Nephron progenitor cell (in vitro differentiated cells): ENCODE measurements around the gene TPH2.

Experiments
- DNase-seq: peaks from one replicate; pipeline ENCODE4 v3.0.0; 2021
- H3K27ac Mint-ChIP-seq: 2 replicates; pipeline ENCODE4 v1.8.0; 2021; ENCODE audit warnings: mild to moderate bottlenecking, moderate library complexity, mixed read lengths
- H3K27me3 Mint-ChIP-seq: 2 replicates; pipeline ENCODE4 v1.8.0; 2021; ENCODE audit warnings: mild to moderate bottlenecking, low read depth, mixed read lengths; ENCODE audit not compliant: poor library complexity
- H3K36me3 Mint-ChIP-seq: 2 replicates; pipeline ENCODE4 v1.8.0; 2021; ENCODE audit warnings: low read depth, mixed read lengths
- H3K4me1 Mint-ChIP-seq: 2 replicates; pipeline ENCODE4 v1.8.0; 2021; ENCODE audit warnings: mixed read lengths
- H3K4me3 Mint-ChIP-seq: 2 replicates; pipeline ENCODE4 v1.8.0; 2021; ENCODE audit warnings: mild to moderate bottlenecking, moderate library complexity, mixed read lengths
- H3K9me3 Mint-ChIP-seq: 2 replicates; pipeline ENCODE4 v1.8.0; 2021; ENCODE audit warnings: mild to moderate bottlenecking, moderate library complexity, mixed read lengths
- TF ChIP-seq, protein P1 (sequence below): fragments of 200-600 bp; sonication (generic); IDR thresholded peaks from 2 replicates; pipeline ENCODE4 v1.5.0; 2021; ENCODE audit warnings: antibody characterized with exemption

Gene TPH2

DNA sequence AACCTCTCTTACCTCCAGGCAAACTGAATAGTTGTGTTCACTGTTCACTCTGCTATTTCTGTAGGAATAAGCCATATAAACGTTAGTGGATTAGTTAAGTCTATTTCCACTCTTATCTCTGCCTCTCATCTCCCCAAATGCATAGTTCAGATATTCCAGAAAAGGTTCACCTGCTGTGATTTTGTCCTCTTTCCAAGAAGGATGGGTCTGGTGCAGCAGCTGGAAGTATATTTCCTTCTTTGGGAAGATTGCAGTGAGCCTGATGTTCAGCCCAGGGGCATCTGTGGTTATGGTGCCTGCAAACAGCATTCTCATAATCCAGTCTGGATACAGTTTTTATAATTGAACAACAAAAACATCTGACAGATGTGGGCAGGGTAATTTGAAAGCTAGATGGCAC lies 97.7 kb downstream of the TPH2 start:
- no peaks in the 10 kb centered on the region for H3K36me3 Mint-ChIP-seq
- H3K4me3 Mint-ChIP-seq, result no peak overlapping the region
- no peak overlapping the region for H3K27ac Mint-ChIP-seq
- DNase-seq, result no peak
- H3K27me3 Mint-ChIP-seq, result peaks cover 14% of the 10 kb centered on the region
- TF ChIP-seq, protein P1, sequence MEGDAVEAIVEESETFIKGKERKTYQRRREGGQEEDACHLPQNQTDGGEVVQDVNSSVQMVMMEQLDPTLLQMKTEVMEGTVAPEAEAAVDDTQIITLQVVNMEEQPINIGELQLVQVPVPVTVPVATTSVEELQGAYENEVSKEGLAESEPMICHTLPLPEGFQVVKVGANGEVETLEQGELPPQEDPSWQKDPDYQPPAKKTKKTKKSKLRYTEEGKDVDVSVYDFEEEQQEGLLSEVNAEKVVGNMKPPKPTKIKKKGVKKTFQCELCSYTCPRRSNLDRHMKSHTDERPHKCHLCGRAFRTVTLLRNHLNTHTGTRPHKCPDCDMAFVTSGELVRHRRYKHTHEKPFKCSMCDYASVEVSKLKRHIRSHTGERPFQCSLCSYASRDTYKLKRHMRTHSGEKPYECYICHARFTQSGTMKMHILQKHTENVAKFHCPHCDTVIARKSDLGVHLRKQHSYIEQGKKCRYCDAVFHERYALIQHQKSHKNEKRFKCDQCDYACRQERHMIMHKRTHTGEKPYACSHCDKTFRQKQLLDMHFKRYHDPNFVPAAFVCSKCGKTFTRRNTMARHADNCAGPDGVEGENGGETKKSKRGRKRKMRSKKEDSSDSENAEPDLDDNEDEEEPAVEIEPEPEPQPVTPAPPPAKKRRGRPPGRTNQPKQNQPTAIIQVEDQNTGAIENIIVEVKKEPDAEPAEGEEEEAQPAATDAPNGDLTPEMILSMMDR, result no peak
- peaks cover 14% of the 10 kb centered on the region for H3K9me3 Mint-ChIP-seq
- peaks cover 5% of the 10 kb centered on the region for H3K4me1 Mint-ChIP-seq

DNA sequence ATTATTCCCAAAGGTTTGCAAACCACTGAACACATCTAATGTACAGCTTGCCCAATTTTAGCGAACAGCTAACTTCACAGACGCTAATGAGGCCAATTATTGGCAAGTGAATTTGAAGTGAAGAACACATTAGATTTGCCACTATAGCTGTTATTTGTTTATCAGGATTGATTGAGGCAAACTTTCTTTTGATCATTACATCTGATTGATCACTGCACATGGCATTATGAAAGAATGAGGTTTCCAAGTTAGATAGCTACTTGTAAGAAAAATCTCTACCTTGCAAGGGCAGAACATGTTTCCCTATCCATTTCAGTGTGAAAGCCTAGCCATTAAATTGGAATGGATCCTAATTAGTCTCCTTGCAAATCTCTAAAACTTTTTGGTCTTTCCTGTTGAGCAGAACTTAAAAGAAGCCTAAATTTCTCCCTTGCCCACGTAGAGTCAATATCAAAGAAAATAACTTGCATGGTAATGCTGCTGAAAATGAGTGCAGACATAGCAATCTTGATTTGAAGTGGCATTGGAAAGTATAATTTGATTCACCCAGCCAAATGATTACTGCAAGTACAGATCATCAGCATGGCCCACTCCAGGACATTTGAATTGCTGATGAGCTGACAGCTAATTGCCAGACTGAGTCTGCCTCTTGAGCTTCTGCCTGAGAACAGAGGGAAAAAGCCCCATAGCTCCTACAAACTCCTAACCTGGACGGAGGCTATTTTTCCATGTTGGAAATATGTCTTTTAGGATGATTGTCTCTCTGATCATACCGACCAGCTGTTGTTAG lies 98.6 kb downstream of the TPH2 start:
- peaks cover 11% of the 10 kb centered on the region for H3K27me3 Mint-ChIP-seq
- DNase-seq, result no peak
- H3K9me3 Mint-ChIP-seq, result peaks cover 14% of the 10 kb centered on the region
- no peak overlapping the region for H3K27ac Mint-ChIP-seq
- peaks cover 5% of the 10 kb centered on the region for H3K4me1 Mint-ChIP-seq
- no peak overlapping the region for H3K4me3 Mint-ChIP-seq
- TF ChIP-seq, protein P1, result no peak
- H3K36me3 Mint-ChIP-seq, result no peaks in the 10 kb centered on the region

DNA sequence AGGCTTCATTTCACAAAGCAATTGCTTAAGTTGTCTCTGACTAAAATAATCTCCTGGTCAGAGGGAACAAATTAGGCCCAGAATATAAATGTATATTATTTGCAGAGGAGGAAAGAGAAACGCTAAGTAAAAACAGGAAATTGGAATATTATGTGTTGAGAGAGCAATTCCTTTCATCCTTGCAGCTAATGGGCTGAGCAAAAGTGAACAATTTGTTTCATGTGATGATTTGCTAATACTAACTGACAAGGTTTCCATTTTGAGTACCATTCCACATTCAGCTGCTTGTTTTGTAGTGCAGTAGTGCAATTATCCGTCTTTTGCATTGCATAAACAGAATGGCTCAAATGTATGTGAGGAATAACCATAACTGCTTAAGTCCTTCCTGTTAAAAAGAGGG lies 103.2 kb downstream of the TPH2 start:
- Mint-ChIP-seq H3K4me3 (no peak overlapping the region), H3K27ac (no peak overlapping the region), H3K27me3 (peaks cover 14% of the 10 kb centered on the region), H3K4me1 (no peaks in the 10 kb centered on the region), H3K9me3 (peaks cover 14% of the 10 kb centered on the region), H3K36me3 (no peaks in the 10 kb centered on the region)
- no peak for DNase-seq
- TF ChIP-seq, protein P1, result no peak

DNA sequence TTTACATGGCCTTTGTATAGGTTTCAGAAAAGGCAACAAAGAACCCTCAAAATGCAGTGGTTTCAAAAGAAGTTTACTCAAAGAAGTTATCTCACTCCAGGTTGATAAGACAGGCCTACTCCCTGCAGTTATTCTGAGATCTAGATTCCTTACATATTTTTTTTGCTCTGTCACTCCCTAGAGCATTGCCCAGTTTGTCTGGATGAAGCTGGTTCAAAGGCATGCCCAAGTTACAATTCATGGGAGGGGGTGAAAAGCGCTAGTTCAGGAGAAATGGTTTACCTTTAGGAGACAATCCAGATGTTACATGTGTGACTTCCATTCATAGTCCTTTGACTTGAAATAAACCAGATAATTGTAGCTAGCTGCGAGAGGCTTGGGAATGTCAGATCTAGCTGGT lies 115.0 kb downstream of the TPH2 start:
- Mint-ChIP-seq H3K27ac (no peak overlapping the region), H3K9me3 (no peaks in the 10 kb centered on the region), H3K36me3 (no peaks in the 10 kb centered on the region), H3K27me3 (peaks cover 8% of the 10 kb centered on the region), H3K4me1 (peaks cover 5% of the 10 kb centered on the region), H3K4me3 (no peak overlapping the region)
- TF ChIP-seq, protein P1, result no peak
- DNase-seq, result no peak

DNA sequence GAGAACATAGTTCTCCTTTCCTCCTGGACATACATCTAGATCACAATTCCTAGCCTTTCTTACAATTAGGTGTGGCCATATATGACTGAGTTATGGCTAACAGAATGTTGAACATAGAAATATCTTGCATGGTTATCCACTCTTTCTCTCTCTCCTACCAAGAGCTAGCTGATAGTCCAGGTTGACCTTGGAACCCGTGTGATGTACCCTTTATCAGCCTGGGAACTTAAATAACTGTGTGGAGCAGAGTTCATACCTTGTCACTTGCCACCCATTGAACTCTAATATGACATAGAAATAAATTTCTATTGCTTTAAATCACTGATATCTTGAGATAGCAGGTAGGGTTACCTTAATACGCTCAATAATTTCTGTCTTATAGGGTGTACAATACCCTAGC lies 115.9 kb downstream of the TPH2 start:
- peaks cover 11% of the 10 kb centered on the region for H3K27me3 Mint-ChIP-seq
- TF ChIP-seq, protein P1, result no peak
- H3K4me1 Mint-ChIP-seq, result peaks cover 5% of the 10 kb centered on the region
- no peak overlapping the region for H3K27ac Mint-ChIP-seq
- no peaks in the 10 kb centered on the region for H3K36me3 Mint-ChIP-seq
- no peaks in the 10 kb centered on the region for H3K9me3 Mint-ChIP-seq
- no peak overlapping the region for H3K4me3 Mint-ChIP-seq
- DNase-seq, result no peak

DNA sequence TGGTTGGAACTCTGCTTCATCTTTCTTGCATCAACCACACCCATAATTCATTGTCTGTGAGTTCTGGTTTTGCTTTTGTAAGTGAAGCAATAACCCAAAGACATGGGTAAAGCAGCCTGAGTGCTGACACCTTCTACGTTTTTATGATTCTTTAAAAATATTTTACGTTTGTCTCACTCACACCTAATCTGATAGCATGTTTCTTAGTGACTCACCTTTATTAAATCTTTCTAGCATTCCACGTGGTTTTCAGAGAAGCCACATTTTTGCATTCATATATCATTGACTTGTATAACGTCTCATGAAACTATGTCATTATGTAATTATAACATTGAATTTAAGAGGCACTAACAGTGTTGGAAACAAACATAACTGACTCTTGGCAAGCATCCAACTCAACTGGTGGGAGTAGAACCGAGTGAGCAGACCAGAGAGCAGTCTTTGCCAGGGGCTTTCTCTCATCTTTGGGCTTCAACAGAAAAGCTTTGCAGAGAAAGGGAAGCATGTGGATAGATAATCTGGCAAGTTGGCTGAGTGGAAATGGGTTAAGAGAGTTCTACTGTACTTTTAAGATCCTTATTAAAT lies 118.8 kb downstream of the TPH2 start:
- Mint-ChIP-seq H3K4me1 (no peaks in the 10 kb centered on the region), H3K36me3 (no peaks in the 10 kb centered on the region), H3K27ac (no peak overlapping the region), H3K27me3 (peaks cover 12% of the 10 kb centered on the region), H3K4me3 (no peak overlapping the region), H3K9me3 (no peaks in the 10 kb centered on the region)
- TF ChIP-seq, protein P1, result no peak
- DNase-seq, result no peak
